Hematopoietic multipotent progenitor cell treated with erythropoietin and hydrocortisone succinate and interleukin-3 and kit ligand, for 8 days (in vitro differentiated cells): ENCODE results near the gene WLS.

ENCODE experiments used
- DNase-seq: peaks from one replicate; pipeline ENCODE4 v3.0.0-alpha.2; 2015

WLS gene

GRCh38 chr1:68225781-68226180 lies 6.5 kb downstream of the WLS start:
- DNase-seq: no peak

DNA sequence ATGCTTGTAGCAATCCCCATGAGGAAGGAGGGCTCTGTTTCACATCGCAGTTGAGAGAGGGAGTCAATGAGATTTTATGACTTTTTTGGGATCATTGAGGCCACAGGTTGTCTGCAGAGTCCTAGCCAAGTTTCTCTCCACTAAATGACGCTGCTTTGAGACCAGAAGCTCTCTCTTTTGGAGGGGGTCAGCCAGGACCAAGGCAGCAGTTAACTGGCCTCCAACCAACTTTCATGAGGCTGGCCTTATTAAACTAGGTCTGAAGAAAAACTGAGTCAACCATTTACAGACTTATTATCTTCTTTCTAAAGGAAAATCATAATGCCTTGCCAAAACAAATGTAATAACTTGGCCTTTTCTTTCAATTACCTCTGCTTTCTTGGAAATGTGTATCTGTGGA lies 8.6 kb downstream of the WLS start:
- no peak for DNase-seq

GRCh38 chr1:68221980-68222373 lies 10.3 kb downstream of the WLS start:
- no peak for DNase-seq

DNA sequence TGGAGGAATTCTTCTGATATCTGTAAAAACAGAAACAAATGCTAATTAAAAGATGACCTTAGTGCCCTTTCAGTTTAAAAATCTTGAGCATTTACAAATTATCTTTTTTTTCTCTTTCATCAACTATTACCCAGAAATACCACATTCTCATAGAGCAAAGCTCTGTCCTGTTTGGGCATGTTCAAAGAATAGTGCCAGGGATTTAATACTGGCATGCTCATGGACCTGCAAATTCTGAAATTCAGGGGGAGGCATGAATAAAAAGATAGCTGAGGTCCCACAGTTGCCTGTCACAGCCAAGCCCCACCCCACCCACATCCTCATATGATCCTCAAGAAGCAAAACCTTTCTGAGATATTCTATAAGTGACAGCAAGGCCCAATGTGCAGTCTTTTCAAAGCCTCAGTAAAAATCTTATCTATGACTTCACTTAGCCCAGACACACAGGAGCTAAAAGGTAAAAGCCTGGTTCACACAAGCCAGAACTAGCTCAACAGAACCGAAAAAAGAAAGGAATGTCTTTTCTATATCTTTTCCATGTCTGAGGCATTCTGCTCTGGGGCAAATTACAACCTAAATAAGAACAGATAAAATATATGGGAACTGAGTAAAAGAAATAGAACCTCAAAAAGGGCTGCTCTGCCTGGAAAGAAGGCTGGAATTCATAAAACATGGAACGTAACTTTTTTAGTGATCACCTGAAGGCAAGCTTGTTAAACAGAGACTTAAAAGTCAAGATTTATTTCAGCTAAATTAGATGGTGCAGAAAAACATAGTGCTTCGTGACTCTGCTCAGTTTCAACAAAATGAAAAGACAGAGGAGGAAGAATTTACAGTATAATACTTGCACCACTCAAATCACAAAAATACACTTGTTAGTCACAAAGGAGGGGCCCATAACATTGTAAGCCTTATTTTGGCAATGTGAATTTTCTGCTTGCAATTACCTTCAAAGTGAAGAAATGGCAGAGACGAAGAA lies 11.0 kb downstream of the WLS start:
- no peak for DNase-seq

GRCh38 chr1:68220420-68220819 lies 11.9 kb downstream of the WLS start:
- DNase-seq: no peak

- no peak for DNase-seq
Measured at GRCh38 chr1:68218490-68218889, 13.8 kb downstream of the WLS start.

- no peak for DNase-seq
Measured at GRCh38 chr1:68217618-68218017, 14.7 kb downstream of the WLS start.

DNA sequence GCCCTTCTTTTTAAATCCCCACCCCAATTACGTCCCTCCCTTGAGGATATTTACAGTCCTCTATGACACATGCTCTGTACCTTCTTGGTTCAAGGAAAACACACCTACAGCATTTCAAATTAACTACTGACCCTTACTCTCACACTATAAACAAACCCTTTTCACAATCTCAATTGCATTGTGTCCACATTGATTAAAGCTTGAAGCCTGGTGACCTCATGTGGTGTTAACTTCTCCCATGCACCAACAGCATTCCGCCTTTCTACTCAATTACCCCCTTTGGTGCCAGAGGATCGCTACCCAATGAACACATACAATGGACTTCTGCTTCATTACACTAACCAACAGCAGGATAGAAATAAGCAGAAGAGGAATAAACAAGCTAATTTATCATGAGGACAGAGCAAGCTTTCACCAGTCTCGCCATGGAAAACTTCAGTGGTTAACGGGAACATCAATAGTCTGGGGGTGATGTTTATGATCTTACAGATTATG lies 15.2 kb downstream of the WLS start:
- DNase-seq: no peak

DNA sequence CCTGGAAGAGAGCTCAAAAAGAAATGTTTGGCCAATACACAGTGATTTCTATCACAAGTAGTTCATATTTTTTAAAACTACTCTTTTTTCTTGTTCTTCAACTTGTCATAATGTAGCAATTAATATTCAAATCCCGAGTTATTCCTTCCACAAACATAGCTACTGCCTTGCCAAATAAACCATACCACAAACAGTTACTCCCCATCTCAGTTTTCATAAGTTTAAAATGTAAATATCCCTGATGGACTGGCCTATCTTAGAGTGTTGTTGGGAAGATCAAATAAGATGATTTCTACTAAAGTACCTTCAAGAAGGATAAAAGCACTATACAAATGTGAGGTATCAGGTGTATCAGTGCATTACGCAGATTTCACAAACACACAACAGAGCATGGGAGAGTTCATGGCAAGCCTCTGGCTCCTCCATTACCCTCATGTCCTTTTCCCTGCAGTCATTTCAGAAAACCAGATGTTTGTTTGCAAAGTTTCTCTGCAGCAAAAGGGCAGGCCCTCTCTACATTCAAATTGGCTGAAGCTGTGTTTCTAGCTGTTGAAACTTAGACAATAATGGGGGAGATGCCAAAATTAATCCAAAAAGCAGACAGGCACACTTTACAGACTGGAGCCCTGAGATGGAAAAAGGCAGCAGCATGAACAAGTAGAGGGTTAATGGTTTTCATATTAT lies 16.1 kb downstream of the WLS start:
- DNase-seq: no peak

- no peak for DNase-seq
Measured at GRCh38 chr1:68213843-68214242, 18.5 kb downstream of the WLS start.

DNA sequence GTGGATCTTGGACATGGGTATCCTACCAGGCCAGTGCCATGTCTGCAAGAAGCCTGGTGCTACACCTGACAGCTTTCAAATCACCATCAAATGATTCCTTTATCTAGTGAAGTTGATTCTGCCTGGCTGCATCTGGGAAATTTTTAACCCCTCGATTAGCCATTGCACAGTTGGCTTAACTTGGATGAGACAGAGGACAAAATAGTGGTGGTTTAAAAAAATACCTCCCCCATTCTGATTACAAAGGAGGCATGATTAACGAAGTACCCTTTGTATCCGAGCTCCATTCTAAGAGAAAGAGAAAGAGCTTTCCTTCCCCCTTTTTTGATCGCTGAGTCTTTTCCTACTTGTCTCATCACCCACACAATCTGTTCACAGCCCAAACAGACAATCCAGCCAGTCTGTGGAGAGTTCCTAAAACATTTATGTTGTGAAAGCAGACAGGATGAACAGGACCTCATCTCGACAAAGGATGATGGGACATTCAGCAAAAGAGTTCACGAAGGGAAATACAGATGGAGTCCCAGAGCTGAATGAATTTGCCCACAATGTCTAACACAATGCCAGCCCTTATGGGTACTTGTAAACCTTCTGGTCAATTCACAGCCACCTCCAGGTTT lies 20.5 kb downstream of the WLS start:
- DNase-seq: no peak

GRCh38 chr1:68210829-68211228 lies 21.5 kb downstream of the WLS start:
- no peak for DNase-seq

DNA sequence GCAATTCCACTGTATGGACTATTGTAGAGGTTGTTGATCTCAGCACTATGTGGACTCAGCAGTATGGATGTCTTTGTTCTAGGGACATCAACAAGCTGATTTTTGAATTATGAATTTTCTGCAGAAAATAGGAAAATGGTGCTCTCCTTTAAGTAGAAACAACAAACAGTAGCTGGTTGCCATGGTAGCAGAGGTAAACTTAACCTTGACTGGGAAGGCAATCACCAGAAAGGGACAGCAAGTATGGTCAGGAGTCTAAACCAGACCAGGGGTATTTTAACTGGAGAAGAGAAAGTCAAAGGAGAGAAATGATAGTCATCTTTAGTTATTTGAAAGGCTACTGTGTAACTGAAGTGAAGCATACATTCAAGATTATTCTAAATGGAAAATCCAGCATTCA lies 22.3 kb downstream of the WLS start:
- no peak for DNase-seq

- no peak for DNase-seq
Measured at GRCh38 chr1:68206848-68207689, 25.3 kb downstream of the WLS start.

DNA sequence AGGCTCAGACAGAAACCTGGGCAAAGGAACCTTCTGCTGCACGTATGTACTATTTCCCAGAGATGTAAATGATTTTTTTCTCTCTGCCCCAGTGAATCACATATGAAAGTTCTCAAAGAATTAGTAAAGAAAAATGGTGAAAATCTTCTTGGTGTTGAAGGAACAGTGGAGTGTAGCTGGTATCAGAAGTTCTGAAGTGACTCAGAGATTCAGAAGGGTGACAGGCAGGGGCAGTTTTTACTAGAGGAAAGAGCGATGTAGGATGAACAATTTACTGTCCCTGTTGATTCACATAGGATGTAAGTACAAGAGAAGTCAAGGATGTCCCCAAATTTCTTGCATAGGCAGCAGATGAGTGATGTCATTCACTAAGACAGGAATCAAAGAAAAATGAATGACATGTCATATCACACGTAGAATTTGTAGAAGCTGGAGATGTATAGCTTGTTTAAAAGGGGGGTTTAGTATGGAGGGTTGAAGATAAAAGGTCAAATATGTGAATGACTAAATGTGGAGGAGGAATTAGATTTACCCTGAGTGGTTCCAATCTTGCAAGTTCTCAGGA lies 26.4 kb downstream of the WLS start:
- no peak for DNase-seq

DNA sequence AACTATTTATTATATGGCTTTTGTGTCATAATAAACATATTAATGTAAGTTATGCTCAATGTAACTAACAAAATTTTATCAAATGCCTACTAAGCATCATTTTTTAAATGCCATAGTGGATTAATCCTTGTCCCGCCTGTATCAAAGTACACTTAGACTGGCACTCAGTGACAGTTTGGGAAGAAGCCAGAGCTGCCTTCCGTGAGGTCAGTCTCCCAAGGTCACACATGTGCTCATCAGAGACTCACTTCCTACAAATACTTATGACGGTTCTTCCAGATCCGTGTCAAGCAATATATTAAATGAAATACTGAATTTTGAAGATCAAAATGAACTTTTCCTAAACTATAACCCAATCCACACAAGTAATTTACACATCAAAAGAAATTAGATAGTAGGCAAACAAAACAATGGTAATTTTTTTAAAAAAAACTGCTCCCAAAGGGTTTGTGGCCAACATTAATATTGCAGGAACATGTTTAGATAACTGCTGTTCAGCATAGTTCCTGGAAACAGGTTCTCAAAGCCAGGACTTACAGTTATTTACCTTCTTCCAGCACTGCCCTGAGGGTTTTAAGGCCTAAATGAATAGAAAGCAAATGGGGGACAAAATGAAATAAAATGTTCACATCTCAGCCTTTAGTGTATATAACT lies 27.2 kb downstream of the WLS start:
- no peak for DNase-seq

- DNase-seq: no peak
Measured at GRCh38 chr1:68202239-68202832, 30.0 kb downstream of the WLS start.

DNA sequence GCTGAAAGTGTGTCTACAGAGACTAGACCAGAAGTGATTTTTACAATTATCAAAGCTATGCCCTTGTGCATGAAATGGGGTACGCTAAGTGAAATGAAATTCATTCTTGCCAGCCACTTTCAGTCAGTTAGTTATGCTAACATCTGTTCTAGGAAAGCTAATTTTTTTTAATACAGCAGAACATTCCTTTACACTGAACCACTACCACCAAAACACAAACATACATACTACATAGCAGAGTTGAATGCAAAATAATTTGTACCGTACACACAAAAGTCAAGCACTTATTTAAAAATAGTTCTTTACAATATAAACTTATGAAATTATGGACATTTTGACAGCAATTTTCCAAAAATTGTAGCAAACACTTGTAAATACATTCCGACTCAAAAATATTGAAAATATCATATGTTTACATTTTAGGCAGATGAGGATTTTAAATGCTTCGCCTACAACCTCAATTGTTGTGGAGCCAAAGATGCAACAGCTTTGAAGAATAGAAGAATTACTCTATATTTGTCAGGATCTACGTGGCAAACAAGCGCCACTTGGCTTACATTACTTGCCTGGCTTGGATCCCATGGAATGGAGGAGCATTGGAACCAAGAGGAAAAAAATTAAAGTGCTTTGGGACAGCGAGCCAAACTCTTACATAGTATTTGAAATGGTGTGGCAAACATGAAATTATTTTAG lies 30.6 kb downstream of the WLS start:
- no peak for DNase-seq

GRCh38 chr1:68199603-68200002 lies 32.7 kb downstream of the WLS start:
- no peak for DNase-seq

DNA sequence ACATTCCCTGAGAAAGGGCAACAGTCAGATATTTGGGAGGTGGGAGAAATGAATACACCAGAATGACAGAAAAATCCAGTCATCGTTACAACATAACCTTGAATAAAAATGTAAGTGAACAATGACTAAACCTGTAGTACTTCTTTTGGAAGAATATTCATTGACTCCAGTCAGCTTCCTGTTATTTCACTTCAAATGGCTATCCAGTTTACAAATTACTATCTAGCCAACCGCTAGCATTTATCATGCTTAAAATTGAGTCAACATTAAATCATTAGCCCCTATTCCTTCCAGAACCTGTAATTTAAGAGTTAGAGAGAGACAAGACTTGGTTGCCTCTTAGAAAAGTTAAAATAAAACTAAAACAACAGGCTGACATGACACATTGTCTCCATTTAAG lies 33.6 kb downstream of the WLS start:
- DNase-seq: no peak

- no peak for DNase-seq
Measured at GRCh38 chr1:68197891-68198290, 34.4 kb downstream of the WLS start.
